ENCODE measurements around the gene OR10G6. TPM values are rescaled to one million over a fixed set of nuclear protein-coding genes. Genes with fewer than 3 reads are reported as not detected.

Gene OR10G6
- total RNA-seq, 1 experiment from 2014 or later = not detected

DNA sequence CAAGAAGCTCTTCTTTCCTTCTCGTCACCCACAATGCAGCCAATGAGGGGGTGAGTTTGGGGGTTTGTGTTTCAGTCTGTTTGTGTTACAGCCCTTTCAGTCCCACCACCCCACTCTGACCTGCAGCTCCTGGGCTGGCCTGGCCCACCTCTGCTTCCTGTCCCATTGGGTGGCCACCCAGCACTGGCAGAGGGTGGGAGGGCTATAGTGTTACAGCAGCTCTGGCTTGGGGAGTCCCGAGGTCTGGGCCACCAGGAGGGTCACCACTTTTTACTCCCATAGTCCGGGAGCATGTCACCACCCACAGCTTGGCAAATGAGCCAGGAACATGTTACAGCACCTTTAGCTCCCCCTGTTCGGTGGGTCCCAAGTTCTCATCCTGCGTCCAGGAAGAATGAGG is 15.7 kb downstream of the OR10G6 start:
- Histone ChIP-seq H3K23ac (ENCODE audit: insufficient read length, low read depth, low read length) (no peak overlapping the region), H2BK12ac (ENCODE audit: insufficient read length, low read depth, low read length) (no peak overlapping the region), H2BK120ac (ENCODE audit: low read depth, low read length, poor library complexity, severe bottlenecking) (no peak overlapping the region), H2BK5ac (ENCODE audit: insufficient read length, low read length) (no peak overlapping the region), H3K9ac (ENCODE audit: extremely low read depth, insufficient read length, low read length) (no peak overlapping the region), H2BK20ac (ENCODE audit: low read depth, low read length, poor library complexity, severe bottlenecking) (no peak overlapping the region), H3K27ac (ENCODE audit: insufficient read length, low read depth, low read length) (no peak overlapping the region), H3K23me2 (ENCODE audit: insufficient read length, low read depth, low read length, poor library complexity, severe bottlenecking) (no peaks in the 10 kb centered on the region), H4K91ac (ENCODE audit: insufficient read length, low read depth, low read length) (no peak overlapping the region), H3K9me3 (ENCODE audit: control insufficient read depth, low read depth, low read length) (no peaks in the 10 kb centered on the region), H3K4me1 (ENCODE audit: insufficient read depth, low read length) (no peaks in the 10 kb centered on the region), H2AK5ac (ENCODE audit: insufficient read length, low read length) (no peak overlapping the region), H4K5ac (ENCODE audit: insufficient read length, low read depth, low read length) (no peak overlapping the region), H3T11ph (ENCODE audit: low read length) (no peak overlapping the region), H3K79me2 (ENCODE audit: insufficient read depth, low read length) (no peaks in the 10 kb centered on the region), H2BK15ac (ENCODE audit: low read depth, low read length) (no peak overlapping the region), H3K18ac (ENCODE audit: insufficient read length, low read depth, low read length) (no peak overlapping the region), H3K4me2 (ENCODE audit: insufficient read depth, insufficient read length, low read length) (no peak overlapping the region), H3K27me3 (ENCODE audit: insufficient read depth, low read length) (no peaks in the 10 kb centered on the region), H2AFZ (ENCODE audit: low read length) (no peak overlapping the region), H3K14ac (ENCODE audit: insufficient read depth, low read length) (no peak overlapping the region), H4K8ac (replicated peaks; ENCODE audit: insufficient read length, low read depth, low read length) (no peak overlapping the region), H4K20me1 (ENCODE audit: control insufficient read depth, insufficient read depth, insufficient read length) (no peaks in the 10 kb centered on the region), H3K79me1 (ENCODE audit: insufficient read depth, low read depth, low read length, poor library complexity, severe bottlenecking) (no peaks in the 10 kb centered on the region), H3K56ac (ENCODE audit: insufficient read length, low read depth, low read length) (no peak overlapping the region), H3K4ac (ENCODE audit: low read depth, low read length) (no peak overlapping the region)
- WGBS (ENCODE audit: extremely low coverage, insufficient read length, low lambda C conversion rate) = no CpG with 5 or more reads among the region's 5 CpGs
- H3K36me3 Mint-ChIP-seq (ENCODE audit: insufficient read depth in 1 of 3, low read depth in 3 of 3) = peaks cover 5 to 16% (median 7%) of the 10 kb centered on the region in 3 experiments; a peak in 6 of 7 replicates
- peaks cover 14% of the 10 kb centered on the region in 2 experiments for H3K9me3 Mint-ChIP-seq
- peaks cover 14 to 15% of the 10 kb centered on the region in 2 experiments for H3K4me1 Mint-ChIP-seq
- TF ChIP-seq, protein P1, sequence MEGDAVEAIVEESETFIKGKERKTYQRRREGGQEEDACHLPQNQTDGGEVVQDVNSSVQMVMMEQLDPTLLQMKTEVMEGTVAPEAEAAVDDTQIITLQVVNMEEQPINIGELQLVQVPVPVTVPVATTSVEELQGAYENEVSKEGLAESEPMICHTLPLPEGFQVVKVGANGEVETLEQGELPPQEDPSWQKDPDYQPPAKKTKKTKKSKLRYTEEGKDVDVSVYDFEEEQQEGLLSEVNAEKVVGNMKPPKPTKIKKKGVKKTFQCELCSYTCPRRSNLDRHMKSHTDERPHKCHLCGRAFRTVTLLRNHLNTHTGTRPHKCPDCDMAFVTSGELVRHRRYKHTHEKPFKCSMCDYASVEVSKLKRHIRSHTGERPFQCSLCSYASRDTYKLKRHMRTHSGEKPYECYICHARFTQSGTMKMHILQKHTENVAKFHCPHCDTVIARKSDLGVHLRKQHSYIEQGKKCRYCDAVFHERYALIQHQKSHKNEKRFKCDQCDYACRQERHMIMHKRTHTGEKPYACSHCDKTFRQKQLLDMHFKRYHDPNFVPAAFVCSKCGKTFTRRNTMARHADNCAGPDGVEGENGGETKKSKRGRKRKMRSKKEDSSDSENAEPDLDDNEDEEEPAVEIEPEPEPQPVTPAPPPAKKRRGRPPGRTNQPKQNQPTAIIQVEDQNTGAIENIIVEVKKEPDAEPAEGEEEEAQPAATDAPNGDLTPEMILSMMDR (conservative IDR thresholded peaks at IDR 0.05) = no peak
- no peak overlapping the region for H3K27ac Mint-ChIP-seq
- no peak for DNase-seq
- H3K4me3 Mint-ChIP-seq = no peak overlapping the region
- no peaks in the 10 kb centered on the region; the same call in 1 of the 2 replicates for H3K27me3 Mint-ChIP-seq (ENCODE audit: low read depth)
